IPS-20b (cell line): ENCODE results near the gene PHACTR3.

Experiments
- H3K27ac ChIP-seq: one replicate; pipeline ENCODE4 v1.5.1; 2013; ENCODE audit warnings: low read length
- H3K27me3 ChIP-seq: 2 replicates; pipeline ENCODE4 v1.6.1; 2013; ENCODE audit warnings: mild to moderate bottlenecking, low read length, inconsistent platforms; ENCODE audit not compliant: insufficient read depth
- H3K36me3 ChIP-seq: 2 replicates; pipeline ENCODE4 v1.6.1; 2013; ENCODE audit warnings: low read depth, mild to moderate bottlenecking, inconsistent platforms, low read length, moderate library complexity; ENCODE audit not compliant: insufficient read depth
- H3K4me1 ChIP-seq: 2 replicates; pipeline ENCODE4 v1.6.1; 2013; ENCODE audit warnings: mild to moderate bottlenecking, control low read depth, inconsistent platforms, low read length, moderate library complexity; ENCODE audit not compliant: insufficient read depth
- H3K4me3 ChIP-seq: 2 replicates; pipeline ENCODE4 v1.5.1; 2013; ENCODE audit warnings: mild to moderate bottlenecking, low read length, inconsistent platforms
- H3K9ac ChIP-seq: 2 replicates; pipeline ENCODE4 v1.6.1; 2013; ENCODE audit warnings: low read depth, mild to moderate bottlenecking, inconsistent platforms, low read length, moderate library complexity
- H3K9me3 ChIP-seq: 2 replicates; pipeline ENCODE4 v1.6.1; 2013; ENCODE audit warnings: mild to moderate bottlenecking, low read depth, low read length, inconsistent platforms; ENCODE audit not compliant: insufficient read depth

PHACTR3 gene

GRCh38 chr20:59682603-59683002 is 78.3 kb downstream of the PHACTR3 start:
- no peak overlapping the region for H3K4me3 ChIP-seq
- H3K27me3 ChIP-seq: peaks cover 3% of the 10 kb centered on the region; the same call in 1 of the 2 replicates
- H3K9me3 ChIP-seq: no peaks in the 10 kb centered on the region; the same call in 1 of the 2 replicates
- H3K9ac ChIP-seq: no peak overlapping the region
- H3K36me3 ChIP-seq: no peaks in the 10 kb centered on the region
- no peaks in the 10 kb centered on the region for H3K4me1 ChIP-seq
- H3K27ac ChIP-seq: no peak overlapping the region

- H3K4me1 ChIP-seq: no peaks in the 10 kb centered on the region
- no peaks in the 10 kb centered on the region; the same call in 1 of the 2 replicates for H3K9me3 ChIP-seq
- H3K9ac ChIP-seq: no peak overlapping the region
- no peaks in the 10 kb centered on the region for H3K36me3 ChIP-seq
- no peaks in the 10 kb centered on the region for H3K27me3 ChIP-seq
- H3K4me3 ChIP-seq: no peak overlapping the region
- H3K27ac ChIP-seq: no peak overlapping the region
Observed at GRCh38 chr20:59683181-59683580, 78.8 kb downstream of the PHACTR3 start.

GRCh38 chr20:59684685-59685242 is 80.4 kb downstream of the PHACTR3 start:
- Histone ChIP-seq H3K4me1 (no peaks in the 10 kb centered on the region), H3K9me3 (no peaks in the 10 kb centered on the region; the same call in 1 of the 2 replicates), H3K27me3 (0 out of 2 replicates have a peak, but pooled peaks cover 6% of the 10 kb centered on the region), H3K27ac (no peak overlapping the region), H3K9ac (no peak overlapping the region), H3K4me3 (no peak overlapping the region), H3K36me3 (no peaks in the 10 kb centered on the region)

GRCh38 chr20:59686404-59687346 is 82.3 kb downstream of the PHACTR3 start:
- Histone ChIP-seq H3K4me3 (no peak overlapping the region), H3K4me1 (no peaks in the 10 kb centered on the region), H3K36me3 (no peaks in the 10 kb centered on the region), H3K27me3 (peaks cover 6% of the 10 kb centered on the region; the same call in 1 of the 2 replicates), H3K27ac (no peak overlapping the region), H3K9ac (no peak overlapping the region), H3K9me3 (no peaks in the 10 kb centered on the region; the same call in 1 of the 2 replicates)

- Histone ChIP-seq H3K9ac (no peak overlapping the region), H3K27ac (no peak overlapping the region), H3K27me3 (peaks cover 6% of the 10 kb centered on the region; the same call in 1 of the 2 replicates), H3K4me1 (no peaks in the 10 kb centered on the region), H3K9me3 (no peaks in the 10 kb centered on the region; the same call in 1 of the 2 replicates), H3K4me3 (no peak overlapping the region), H3K36me3 (no peaks in the 10 kb centered on the region)
Observed at GRCh38 chr20:59688356-59688755, 84.0 kb downstream of the PHACTR3 start.

- H3K9me3 ChIP-seq: no peaks in the 10 kb centered on the region; the same call in 1 of the 2 replicates
- H3K27me3 ChIP-seq: peaks cover 12% of the 10 kb centered on the region; the same call in 1 of the 2 replicates
- no peaks in the 10 kb centered on the region for H3K36me3 ChIP-seq
- no peak overlapping the region for H3K9ac ChIP-seq
- H3K4me1 ChIP-seq: no peaks in the 10 kb centered on the region
- H3K4me3 ChIP-seq: no peak overlapping the region
- no peak overlapping the region for H3K27ac ChIP-seq
Observed at GRCh38 chr20:59688999-59689398, 84.7 kb downstream of the PHACTR3 start.

GRCh38 chr20:59690101-59690500 is 85.8 kb downstream of the PHACTR3 start:
- no peaks in the 10 kb centered on the region for H3K4me1 ChIP-seq
- H3K4me3 ChIP-seq: no peak overlapping the region
- no peaks in the 10 kb centered on the region; the same call in 1 of the 2 replicates for H3K9me3 ChIP-seq
- no peak overlapping the region for H3K9ac ChIP-seq
- H3K27me3 ChIP-seq: peaks cover 21% of the 10 kb centered on the region; the same call in 1 of the 2 replicates
- H3K36me3 ChIP-seq: no peaks in the 10 kb centered on the region
- no peak overlapping the region for H3K27ac ChIP-seq

GRCh38 chr20:59690976-59691375 is 86.6 kb downstream of the PHACTR3 start:
- Histone ChIP-seq H3K4me1 (no peaks in the 10 kb centered on the region), H3K27me3 (peaks cover 25% of the 10 kb centered on the region), H3K9me3 (no peaks in the 10 kb centered on the region; the same call in 1 of the 2 replicates), H3K4me3 (no peak overlapping the region), H3K36me3 (no peaks in the 10 kb centered on the region), H3K27ac (no peak overlapping the region), H3K9ac (no peak overlapping the region)

GRCh38 chr20:59692139-59692538 is 87.8 kb downstream of the PHACTR3 start:
- H3K27me3 ChIP-seq: peaks cover 37% of the 10 kb centered on the region

GRCh38 chr20:59693587-59693986 is 89.2 kb downstream of the PHACTR3 start:
- H3K4me3 ChIP-seq: no peak overlapping the region
- no peak overlapping the region for H3K9ac ChIP-seq
- no peaks in the 10 kb centered on the region for H3K9me3 ChIP-seq
- no peaks in the 10 kb centered on the region for H3K4me1 ChIP-seq
- no peaks in the 10 kb centered on the region for H3K36me3 ChIP-seq
- H3K27me3 ChIP-seq: peaks cover 40% of the 10 kb centered on the region
- no peak overlapping the region for H3K27ac ChIP-seq

More at GRCh38 chr20:59692139-59692538, 87.8 kb downstream of the PHACTR3 start:
- Histone ChIP-seq H3K4me3 (no peak overlapping the region), H3K27ac (no peak overlapping the region), H3K4me1 (no peaks in the 10 kb centered on the region), H3K9ac (no peak overlapping the region), H3K36me3 (no peaks in the 10 kb centered on the region), H3K9me3 (no peaks in the 10 kb centered on the region; the same call in 1 of the 2 replicates)

GRCh38 chr20:59696476-59696875 is 92.1 kb downstream of the PHACTR3 start:
- Histone ChIP-seq H3K4me3 (no peak overlapping the region), H3K27me3 (peaks cover 48% of the 10 kb centered on the region), H3K9me3 (no peaks in the 10 kb centered on the region), H3K27ac (no peak overlapping the region), H3K36me3 (no peaks in the 10 kb centered on the region), H3K4me1 (no peaks in the 10 kb centered on the region), H3K9ac (no peak overlapping the region)
